ENCODE data around the gene LYG1.

LYG1 gene

GRCh38 chr2:99256677-99257076 is 44.3 kb downstream of the LYG1 start:
- H3K4me3 ChIP-seq (replicated peaks; ENCODE audit: low read depth, low read length): no peak overlapping the region
- no peaks in the 10 kb centered on the region for H3K36me3 ChIP-seq (ENCODE audit: control insufficient read depth, insufficient read depth, low read length)
- H3K27me3 ChIP-seq (replicated peaks; ENCODE audit: control insufficient read depth, insufficient read depth, low read length): no peaks in the 10 kb centered on the region
- no peak for DNase-seq (ENCODE audit: extremely low read depth, insufficient read length)
- no peak for TF ChIP-seq CTCF (IDR thresholded peaks at IDR 0.05; ENCODE audit: insufficient read depth, low read length, poor library complexity, severe bottlenecking)

GRCh38 chr2:99255491-99256318 is 45.3 kb downstream of the LYG1 start, which contains the start of gene LYG2:
LYG2 (minus strand) TSS chr2:99255666; CDS start chr2:99254260, 1,406 bp downstream.
- no peak for DNase-seq (ENCODE audit: extremely low read depth, insufficient read length)
- Histone ChIP-seq H3K4me3 (replicated peaks; ENCODE audit: low read depth, low read length) (no peak within 1 kb of the TSS), H3K27me3 (replicated peaks; ENCODE audit: control insufficient read depth, insufficient read depth, low read length) (no peaks in the 10 kb centered on the region), H3K36me3 (ENCODE audit: control insufficient read depth, insufficient read depth, low read length) (no peaks in the 10 kb centered on the region)
- TF ChIP-seq CTCF (IDR thresholded peaks at IDR 0.05; ENCODE audit: insufficient read depth, low read length, poor library complexity, severe bottlenecking): no peak

GRCh38 chr2:99249951-99250350 is 51.0 kb downstream of the LYG1 start:
- no peak for TF ChIP-seq CTCF (IDR thresholded peaks at IDR 0.05; ENCODE audit: insufficient read depth, low read length, poor library complexity, severe bottlenecking)
- no peaks in the 10 kb centered on the region for H3K36me3 ChIP-seq (ENCODE audit: control insufficient read depth, insufficient read depth, low read length)
- H3K4me3 ChIP-seq (replicated peaks; ENCODE audit: low read depth, low read length): no peak overlapping the region
- no peak for DNase-seq (ENCODE audit: extremely low read depth, insufficient read length)
- H3K27me3 ChIP-seq (replicated peaks; ENCODE audit: control insufficient read depth, insufficient read depth, low read length): no peaks in the 10 kb centered on the region

GRCh38 chr2:99242151-99242550 is 58.8 kb downstream of the LYG1 start:
- TF ChIP-seq CTCF (IDR thresholded peaks at IDR 0.05; ENCODE audit: insufficient read depth, low read length, poor library complexity, severe bottlenecking): no peak
- H3K36me3 ChIP-seq (ENCODE audit: control insufficient read depth, insufficient read depth, low read length): no peaks in the 10 kb centered on the region
- no peaks in the 10 kb centered on the region for H3K27me3 ChIP-seq (replicated peaks; ENCODE audit: control insufficient read depth, insufficient read depth, low read length)

GRCh38 chr2:99240431-99240830 is 60.6 kb downstream of the LYG1 start:
- TF ChIP-seq CTCF (IDR thresholded peaks at IDR 0.05; ENCODE audit: insufficient read depth, low read length, poor library complexity, severe bottlenecking): no peak
- no peak for DNase-seq (ENCODE audit: extremely low read depth, insufficient read length)

More at GRCh38 chr2:99242151-99242550, 58.8 kb downstream of the LYG1 start:
- H3K4me3 ChIP-seq (replicated peaks; ENCODE audit: low read depth, low read length): no peak overlapping the region
- no peak for DNase-seq (ENCODE audit: extremely low read depth, insufficient read length)

More at GRCh38 chr2:99240431-99240830, 60.6 kb downstream of the LYG1 start:
- no peak overlapping the region for H3K4me3 ChIP-seq (replicated peaks; ENCODE audit: low read depth, low read length)
- H3K27me3 ChIP-seq (replicated peaks; ENCODE audit: control insufficient read depth, insufficient read depth, low read length): no peaks in the 10 kb centered on the region
- no peaks in the 10 kb centered on the region for H3K36me3 ChIP-seq (ENCODE audit: control insufficient read depth, insufficient read depth, low read length)

All from GM06990 (cell line).